Bronchus fibroblast of lung (primary cell): ENCODE data around the gene FTL. TPM values are rescaled to one million over a fixed set of nuclear protein-coding genes. Genes with fewer than 3 reads are reported as not detected.

ENCODE experiments used
- total RNA-seq: library from RNA; depleted of rRNA; stranded (reverse); fragments of >200 nt; gene quantifications from 2 replicates; pipeline ENCODE4 v1.2.3, GENCODE V29; 2015

Gene FTL
- 3,185 and 3,463 TPM in 2 replicates for total RNA-seq

DNA sequence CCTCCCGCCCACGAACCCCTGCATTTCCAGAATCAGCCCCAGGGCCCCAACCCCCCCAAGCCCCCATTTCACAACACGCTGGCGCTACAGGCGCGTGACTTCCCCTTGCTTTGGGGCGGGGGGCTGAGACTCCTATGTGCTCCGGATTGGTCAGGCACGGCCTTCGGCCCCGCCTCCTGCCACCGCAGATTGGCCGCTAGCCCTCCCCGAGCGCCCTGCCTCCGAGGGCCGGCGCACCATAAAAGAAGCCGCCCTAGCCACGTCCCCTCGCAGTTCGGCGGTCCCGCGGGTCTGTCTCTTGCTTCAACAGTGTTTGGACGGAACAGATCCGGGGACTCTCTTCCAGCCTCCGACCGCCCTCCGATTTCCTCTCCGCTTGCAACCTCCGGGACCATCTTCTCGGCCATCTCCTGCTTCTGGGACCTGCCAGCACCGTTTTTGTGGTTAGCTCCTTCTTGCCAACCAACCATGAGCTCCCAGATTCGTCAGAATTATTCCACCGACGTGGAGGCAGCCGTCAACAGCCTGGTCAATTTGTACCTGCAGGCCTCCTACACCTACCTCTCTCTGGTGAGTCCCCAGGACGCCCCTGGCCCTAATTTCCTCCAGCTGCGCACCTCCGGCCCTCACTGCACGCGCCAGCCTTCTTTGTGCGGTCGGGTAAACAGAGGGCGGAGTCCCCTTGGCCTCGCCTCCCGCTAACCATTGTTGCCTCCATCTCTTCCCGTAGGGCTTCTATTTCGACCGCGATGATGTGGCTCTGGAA is at the start of gene FTL:
Gene FTL (plus strand): TSS at position 270 of the 766 bp plus-strand sequence. CDS start 199 bp downstream, at position 469.

DNA sequence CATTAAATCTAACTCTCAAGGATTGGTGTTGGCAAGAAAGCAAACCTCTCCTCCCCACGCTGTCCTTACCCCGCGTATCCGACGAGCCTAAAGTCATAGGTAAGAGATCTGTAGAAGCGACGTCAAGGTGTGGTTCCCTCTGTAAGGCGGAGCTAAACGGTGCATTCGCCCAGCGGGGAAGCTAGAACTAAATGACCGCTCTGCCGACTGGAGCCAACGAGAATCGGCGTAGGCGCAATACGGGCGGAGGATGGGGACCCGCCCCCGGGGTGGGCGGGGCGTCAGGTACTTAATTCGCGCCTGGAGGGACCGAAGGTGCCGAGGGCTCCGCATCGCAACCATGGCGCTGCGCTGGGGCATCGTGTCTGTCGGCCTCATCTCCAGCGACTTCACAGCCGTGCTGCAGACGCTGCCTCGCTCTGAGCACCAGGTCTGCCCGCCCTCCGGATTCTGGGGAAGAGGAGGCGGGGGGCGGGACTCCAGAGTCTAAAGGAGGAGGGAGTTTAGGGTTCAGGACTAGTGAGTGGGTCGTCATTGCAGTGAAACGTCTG is 31.7 kb upstream of the FTL start, which contains the start of gene DHDH:
Gene DHDH (plus strand): TSS at position 318 of the 551 bp plus-strand sequence. CDS start 23 bp downstream, at position 341.

DNA sequence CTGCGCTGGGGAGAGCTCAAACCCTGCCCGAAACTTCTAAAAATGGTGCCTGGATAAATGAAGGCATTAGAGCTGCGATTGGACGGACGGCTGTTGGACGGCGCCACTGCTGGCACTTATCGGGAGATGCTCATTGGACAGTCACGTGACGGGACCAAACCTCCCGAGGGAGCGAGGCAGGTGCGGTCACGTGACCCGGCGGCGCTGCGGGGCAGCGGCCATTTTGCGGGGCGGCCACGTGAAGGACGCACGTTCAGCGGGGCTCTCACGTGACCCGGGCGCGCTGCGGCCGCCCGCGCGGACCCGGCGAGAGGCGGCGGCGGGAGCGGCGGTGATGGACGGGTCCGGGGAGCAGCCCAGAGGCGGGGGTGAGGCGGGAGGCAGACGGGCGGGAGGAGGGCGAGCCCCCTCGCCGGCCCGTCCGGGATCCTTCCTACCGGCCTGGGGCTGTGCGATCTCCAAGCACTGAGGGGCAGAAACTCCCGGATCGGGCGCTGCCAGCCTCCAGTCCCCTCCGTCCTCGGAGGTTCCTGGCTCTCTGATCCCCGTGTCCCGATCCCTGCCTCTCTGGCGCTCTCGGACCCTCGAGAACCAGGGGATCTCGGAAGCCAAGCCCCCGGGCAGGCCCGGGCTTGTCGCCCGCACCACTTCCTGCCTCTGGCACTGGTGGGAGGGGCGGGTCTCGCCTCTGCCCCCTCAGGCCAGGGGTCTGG is 10.4 kb upstream of the FTL start, which contains the start of gene BAX:
Gene BAX (plus strand): TSS at position 281 of the 713 bp plus-strand sequence. CDS start 54 bp downstream, at position 335.

DNA sequence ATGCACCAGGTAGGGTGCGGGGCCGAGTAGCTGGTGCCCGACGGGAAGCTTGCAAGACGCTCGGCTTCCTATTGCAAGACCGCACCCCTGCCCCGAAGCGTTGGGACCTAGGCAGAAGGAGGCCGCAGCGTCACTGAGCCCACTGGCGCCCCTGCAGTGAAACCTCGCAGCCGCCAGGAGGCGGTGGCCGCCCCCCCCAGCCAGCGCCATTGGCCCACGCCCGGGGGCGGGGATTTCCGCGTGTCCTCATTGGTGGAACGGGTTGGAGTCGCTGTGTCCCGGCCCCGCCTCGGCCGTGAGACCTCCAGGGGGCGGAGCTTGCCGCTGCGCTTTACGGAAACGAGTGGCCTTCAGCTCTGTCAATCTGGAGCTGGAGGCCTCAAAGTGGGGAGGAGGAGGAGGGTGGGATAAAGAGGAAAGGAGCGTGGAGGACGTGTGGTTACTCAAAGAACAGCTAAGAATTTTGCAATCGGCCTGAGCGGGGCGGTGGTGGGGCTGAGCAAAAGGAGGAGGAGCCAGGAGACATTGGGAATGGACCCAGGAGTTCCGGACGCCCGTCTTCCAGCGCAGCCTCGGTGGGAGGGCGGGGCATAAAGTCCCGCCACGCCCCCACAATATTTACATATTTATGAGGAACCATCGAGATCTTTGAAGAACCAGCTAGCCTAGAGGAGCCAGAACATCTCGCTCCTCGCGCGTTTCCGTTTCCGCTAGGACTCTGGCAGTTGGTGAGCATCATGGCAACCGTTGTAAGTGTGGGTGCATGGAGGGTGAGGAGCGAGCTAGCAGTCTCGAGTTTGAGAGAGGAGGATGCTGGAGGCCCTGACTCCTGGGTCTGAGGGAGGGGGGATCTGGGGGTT is 28.3 kb downstream of the FTL start, which contains the start of the genes GYS1 and RUVBL2:
Gene GYS1 (minus strand): TSS at position 135 of the 860 bp plus-strand sequence. CDS start 197 bp downstream, outside the sequence.
Gene RUVBL2 (plus strand): TSS at position 713 of the 860 bp plus-strand sequence. CDS start 25 bp downstream, at position 738.

Other genes starting within 250 kb of the FTL start
- gene MAMSTR, start 245.6 kb upstream of the FTL start, total RNA-seq: 5.0 and 5.2 TPM in 2 replicates
- gene RASIP1, start 224.7 kb upstream of the FTL start, total RNA-seq: 8.3 and 8.7 TPM in 2 replicates
- gene IZUMO1, start 218.4 kb upstream of the FTL start, total RNA-seq: under 0.01 TPM in 1 of 2 replicates, not detected in the other
- gene FUT1, start 212.7 kb upstream of the FTL start, total RNA-seq: 0.15 and 0.17 TPM in 2 replicates
- not detected in 2 replicates for gene FGF21, start 209.8 kb upstream of the FTL start, total RNA-seq
- gene BCAT2, start 154.3 kb upstream of the FTL start, total RNA-seq: 61.5 and 67.0 TPM in 2 replicates
- 2.7 and 6.5 TPM in 2 replicates for gene HSD17B14, start 128.8 kb upstream of the FTL start, total RNA-seq
- gene PLEKHA4, start 96.7 kb upstream of the FTL start, total RNA-seq: 11.4 and 20.1 TPM in 2 replicates
- 23.3 and 33.8 TPM in 2 replicates for gene PPP1R15A, start 92.9 kb upstream of the FTL start, total RNA-seq
- gene TULP2, start 66.6 kb upstream of the FTL start, total RNA-seq: 0.17 and 0.45 TPM in 2 replicates
- gene NUCB1, start 65.0 kb upstream of the FTL start, total RNA-seq: 166 and 176 TPM in 2 replicates
- gene DHDH, start 31.6 kb upstream of the FTL start, total RNA-seq: not detected in 2 replicates
- 127 and 135 TPM in 2 replicates for gene BAX, start 10.4 kb upstream of the FTL start, total RNA-seq
- 28.7 and 30.8 TPM in 2 replicates for gene GYS1, start 28.0 kb downstream of the FTL start, total RNA-seq
- gene RUVBL2, start 28.6 kb downstream of the FTL start, total RNA-seq: 350 and 368 TPM in 2 replicates
- 0.45 TPM in 1 of 2 replicates, not detected in the other for gene LHB, start 51.8 kb downstream of the FTL start, total RNA-seq
- not detected in 2 replicates for gene CGB3, start 59.0 kb downstream of the FTL start, total RNA-seq
- 0.34 TPM in 1 of 2 replicates, not detected in the other for gene CGB2, start 66.6 kb downstream of the FTL start, total RNA-seq
- gene CGB1, start 71.6 kb downstream of the FTL start, total RNA-seq: 2.9 TPM in 1 of 2 replicates, not detected in the other
- not detected in 2 replicates for gene CGB5, start 78.5 kb downstream of the FTL start, total RNA-seq
- not detected in 2 replicates for gene CGB8, start 83.8 kb downstream of the FTL start, total RNA-seq
- 0.30 and 0.34 TPM in 2 replicates for gene CGB7, start 92.4 kb downstream of the FTL start, total RNA-seq
- not detected in 2 replicates for gene NTF4, start 99.5 kb downstream of the FTL start, total RNA-seq
- not detected in 2 replicates for gene KCNA7, start 107.4 kb downstream of the FTL start, total RNA-seq
- gene SNRNP70, start 120.1 kb downstream of the FTL start, total RNA-seq: 178 and 179 TPM in 2 replicates
- gene LIN7B, start 149.1 kb downstream of the FTL start, total RNA-seq: 4.7 and 5.2 TPM in 2 replicates
- 2.2 and 3.3 TPM in 2 replicates for gene C19orf73, start 153.8 kb downstream of the FTL start, total RNA-seq
- gene PPFIA3, start 154.2 kb downstream of the FTL start, total RNA-seq: 2.2 TPM in 2 replicates
- not detected in 2 replicates for gene HRC, start 190.1 kb downstream of the FTL start, total RNA-seq
- gene TRPM4, start 192.5 kb downstream of the FTL start, total RNA-seq: 10.4 and 12.1 TPM in 2 replicates